Activated effector memory CD4-positive, alpha-beta T cell treated with anti-CD3 and anti-CD28 coated beads, Interleukin-2, amount 50 U/mL, for 16 hours (primary cell): Measurements from ENCODE around the gene EXOC3L1.

ENCODE experiments used
- DNase-seq: peaks from one replicate; pipeline ENCODE4 v3.0.0-alpha.2; 2020

The EXOC3L1 gene

GRCh38 chr16:67147437-67148140, 42.3 kb downstream of the EXOC3L1 start:
- DNase-seq: no peak

GRCh38 chr16:67146523-67147357, 43.2 kb downstream of the EXOC3L1 start:
- no peak for DNase-seq

DNA sequence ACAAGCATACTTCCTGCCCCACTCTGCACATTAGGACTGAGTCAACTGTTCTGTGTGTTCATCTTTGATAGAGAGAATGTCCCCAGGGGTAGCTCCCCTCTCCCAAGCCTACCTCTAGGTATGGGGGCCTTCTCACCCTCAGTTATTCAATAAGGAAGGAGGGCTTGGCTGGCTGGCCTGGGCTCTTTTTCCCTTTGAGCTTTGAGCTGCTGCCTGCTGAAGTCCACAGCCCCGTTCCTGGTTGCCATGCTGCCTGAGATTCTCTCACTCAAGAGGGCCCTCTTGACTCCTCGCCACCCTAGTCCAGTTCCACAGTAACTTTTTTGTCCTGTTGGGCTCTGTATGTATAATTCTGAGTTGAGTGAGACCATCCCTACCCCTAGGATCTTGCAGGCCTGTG, 44.2 kb downstream of the EXOC3L1 start:
- DNase-seq: no peak

GRCh38 chr16:67144943-67145342, 45.0 kb downstream of the EXOC3L1 start:
- DNase-seq: no peak

DNA sequence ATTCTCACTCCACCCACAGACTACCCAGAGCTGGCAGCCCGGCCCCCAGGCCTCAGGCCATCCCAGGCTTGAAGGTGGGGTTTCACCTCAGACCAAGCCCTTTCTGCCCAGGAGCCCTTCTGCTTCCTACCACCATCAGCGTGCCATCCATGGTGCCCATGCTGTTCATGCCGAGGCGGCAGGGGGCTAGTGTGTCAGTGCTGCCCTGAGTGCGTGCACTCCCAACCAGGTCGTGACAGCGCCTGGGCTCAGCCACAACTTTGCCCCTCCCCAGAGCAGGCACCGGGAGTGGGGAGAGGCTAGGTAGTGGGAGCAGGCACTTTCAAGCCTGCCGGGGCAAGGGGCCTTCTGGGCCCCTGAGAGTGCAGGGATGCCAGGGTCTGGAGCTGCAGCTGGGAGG, 47.6 kb downstream of the EXOC3L1 start:
- no peak for DNase-seq

GRCh38 chr16:67141391-67141790, 48.5 kb downstream of the EXOC3L1 start:
- no peak for DNase-seq

GRCh38 chr16:67137605-67138004, 52.3 kb downstream of the EXOC3L1 start:
- DNase-seq: no peak
